A549 treated with AZD2906 at 1 μM for 4 hours (cell line): Measurements from ENCODE around the gene SYNJ1. TPM values are rescaled to one million over a fixed set of nuclear protein-coding genes. Genes with fewer than 3 reads are reported as not detected.

Experiments used
- total RNA-seq: library from RNA; stranded (reverse); fragments of 200-300 nt; extraction: Qiagen RNA extraction; gene quantifications from 5 replicates; pipeline ENCODE4 v1.2.3, GENCODE V29; 2022

Gene SYNJ1, protein sequence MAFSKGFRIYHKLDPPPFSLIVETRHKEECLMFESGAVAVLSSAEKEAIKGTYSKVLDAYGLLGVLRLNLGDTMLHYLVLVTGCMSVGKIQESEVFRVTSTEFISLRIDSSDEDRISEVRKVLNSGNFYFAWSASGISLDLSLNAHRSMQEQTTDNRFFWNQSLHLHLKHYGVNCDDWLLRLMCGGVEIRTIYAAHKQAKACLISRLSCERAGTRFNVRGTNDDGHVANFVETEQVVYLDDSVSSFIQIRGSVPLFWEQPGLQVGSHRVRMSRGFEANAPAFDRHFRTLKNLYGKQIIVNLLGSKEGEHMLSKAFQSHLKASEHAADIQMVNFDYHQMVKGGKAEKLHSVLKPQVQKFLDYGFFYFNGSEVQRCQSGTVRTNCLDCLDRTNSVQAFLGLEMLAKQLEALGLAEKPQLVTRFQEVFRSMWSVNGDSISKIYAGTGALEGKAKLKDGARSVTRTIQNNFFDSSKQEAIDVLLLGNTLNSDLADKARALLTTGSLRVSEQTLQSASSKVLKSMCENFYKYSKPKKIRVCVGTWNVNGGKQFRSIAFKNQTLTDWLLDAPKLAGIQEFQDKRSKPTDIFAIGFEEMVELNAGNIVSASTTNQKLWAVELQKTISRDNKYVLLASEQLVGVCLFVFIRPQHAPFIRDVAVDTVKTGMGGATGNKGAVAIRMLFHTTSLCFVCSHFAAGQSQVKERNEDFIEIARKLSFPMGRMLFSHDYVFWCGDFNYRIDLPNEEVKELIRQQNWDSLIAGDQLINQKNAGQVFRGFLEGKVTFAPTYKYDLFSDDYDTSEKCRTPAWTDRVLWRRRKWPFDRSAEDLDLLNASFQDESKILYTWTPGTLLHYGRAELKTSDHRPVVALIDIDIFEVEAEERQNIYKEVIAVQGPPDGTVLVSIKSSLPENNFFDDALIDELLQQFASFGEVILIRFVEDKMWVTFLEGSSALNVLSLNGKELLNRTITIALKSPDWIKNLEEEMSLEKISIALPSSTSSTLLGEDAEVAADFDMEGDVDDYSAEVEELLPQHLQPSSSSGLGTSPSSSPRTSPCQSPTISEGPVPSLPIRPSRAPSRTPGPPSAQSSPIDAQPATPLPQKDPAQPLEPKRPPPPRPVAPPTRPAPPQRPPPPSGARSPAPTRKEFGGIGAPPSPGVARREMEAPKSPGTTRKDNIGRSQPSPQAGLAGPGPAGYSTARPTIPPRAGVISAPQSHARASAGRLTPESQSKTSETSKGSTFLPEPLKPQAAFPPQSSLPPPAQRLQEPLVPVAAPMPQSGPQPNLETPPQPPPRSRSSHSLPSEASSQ (N-terminal part only)
- 2.0 to 2.4 TPM (median 2.3 TPM) in 5 replicates for total RNA-seq

GRCh38 chr21:32727687-32728455, at the start of gene SYNJ1:
Gene SYNJ1, minus strand, starts transcription at chr21:32728013. Its CDS starts 1,118 bp downstream, at chr21:32726895.

GRCh38 chr21:32612075-32612998, 115.5 kb downstream of the SYNJ1 start, which contains the start of gene CFAP298:
Gene CFAP298, minus strand, starts transcription at chr21:32612377. Its CDS starts 134 bp downstream, at chr21:32612243.

GRCh38 chr21:32585042-32585710, 142.6 kb downstream of the SYNJ1 start, which contains the start of gene TCP10L:
Gene TCP10L, minus strand, starts transcription at chr21:32585523. Its CDS starts 1,219 bp downstream, at chr21:32584304.

Other genes starting within 250 kb of the SYNJ1 start
- 0.27 to 0.89 TPM (median 0.70 TPM) in 5 replicates for gene TCP10L, start 142.5 kb downstream of the SYNJ1 start, total RNA-seq
- 25.0 to 31.4 TPM (median 29.3 TPM) in 5 replicates for gene CFAP298, start 115.6 kb downstream of the SYNJ1 start, total RNA-seq
- 11.8 to 13.0 TPM (median 11.9 TPM) in 5 replicates for gene PAXBP1, start 43.7 kb upstream of the SYNJ1 start, total RNA-seq